ENCODE measurements around the gene LRRC8D. TPM values are rescaled to one million over a fixed set of nuclear protein-coding genes. Genes with fewer than 3 reads are reported as not detected.
"Not testable (repeated sequence)": the region's sequence is repeated elsewhere in the genome, so short reads cannot be mapped to it uniquely, and the experiment has no call there.

LRRC8D gene
- total and polyA plus RNA-seq, 2 of the 4 experiments (the other 2 are of a cell fraction) = 34.1 to 35.3 TPM

DNA sequence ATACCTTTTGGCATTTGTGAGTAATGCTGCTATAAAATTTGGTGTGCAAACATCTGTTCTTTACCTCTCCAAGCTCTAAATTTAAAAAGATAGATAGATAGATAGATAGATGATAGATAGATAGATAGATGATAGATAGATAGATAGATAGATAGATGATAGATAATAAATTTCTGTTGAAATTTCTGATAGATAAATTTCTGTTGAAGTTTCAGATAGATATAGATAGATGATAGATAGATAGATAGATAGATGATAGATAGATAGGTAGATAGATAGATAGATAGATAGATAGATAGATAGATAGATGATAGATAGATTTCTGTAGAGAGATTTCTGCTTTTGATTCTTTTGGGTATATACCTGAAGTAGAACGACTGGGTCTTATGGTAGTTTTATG is 44.7 kb upstream of the LRRC8D start:
- H2BK5ac ChIP-seq (ENCODE audit: low read depth, low read length, poor library complexity, severe bottlenecking); H3K4me2 ChIP-seq (ENCODE audit: low read depth, low read length); H3K56ac ChIP-seq (ENCODE audit: extremely low read depth, insufficient read depth, low read length); DNase-seq; H2BK120ac ChIP-seq (ENCODE audit: low read depth, low read length); H4K20me1 ChIP-seq (ENCODE audit: insufficient read depth, low read length); H3K27me3 ChIP-seq (ENCODE audit: control insufficient read depth, insufficient read depth, low read length); in situ Hi-C loops (cut with MboI; ENCODE audit: low sequenced_read_pairs); H3K9ac ChIP-seq (ENCODE audit: low read depth, low read length); dilution Hi-C loops (cut with HindIII; ENCODE audit: low sequenced_read_pairs, unreplicated experiment); POLR2A ChIA-PET (ENCODE audit: unreplicated experiment); H3K27ac ChIP-seq (ENCODE audit: insufficient read depth, low read length); H3K23ac ChIP-seq (ENCODE audit: low read depth, low read length); H3K9me1 ChIP-seq (ENCODE audit: insufficient read depth, low read length); H3K18ac ChIP-seq (ENCODE audit: low read depth, low read length); H3K4me1 ChIP-seq (ENCODE audit: control insufficient read depth, insufficient read depth, low read length); H3K36me3 ChIP-seq (ENCODE audit: control insufficient read depth, insufficient read depth, low read length); ATAC-seq (ENCODE audit: low read depth); H2AK5ac ChIP-seq (ENCODE audit: low read depth, low read length); H3K14ac ChIP-seq (replicated peaks; ENCODE audit: low read depth, low read length); H3K4ac ChIP-seq (ENCODE audit: low read depth, low read length); H4K5ac ChIP-seq (ENCODE audit: low read depth, low read length); H4K8ac ChIP-seq (ENCODE audit: low read depth in 2 of 2, low read length in 2 of 2); H2BK15ac ChIP-seq (ENCODE audit: low read depth, low read length); H3K4me3 ChIP-seq (ENCODE audit: insufficient read depth, low read depth, low read length); CTCF ChIA-PET; BruUV-seq (replicated peaks); H3K79me1 ChIP-seq (ENCODE audit: low read depth in 1 of 2, low read length in 2 of 2); intact Hi-C loops (cut with micrococcal nuclease); H2AFZ ChIP-seq (replicated peaks; ENCODE audit: low read length, poor library complexity); H2AK9ac ChIP-seq (replicated peaks; ENCODE audit: low read depth, low read length, poor library complexity); H2BK20ac ChIP-seq (ENCODE audit: low read depth, low read length); H4K91ac ChIP-seq (ENCODE audit: insufficient read depth, low read depth, low read length); H3K9me3 ChIP-seq (ENCODE audit: control insufficient read depth, insufficient read depth, low read length): not testable (repeated sequence)
- no CpG with 5 or more reads among the region's 1 CpG for WGBS, 2 experiments (ENCODE audit: extremely low coverage in 2 of 2, insufficient read length in 1 of 2)

GRCh38 chr1:89777271-89777670 is 43.6 kb upstream of the LRRC8D start:
- DNase-seq; H3K18ac ChIP-seq (ENCODE audit: low read depth, low read length); H3K4me3 ChIP-seq (ENCODE audit: insufficient read depth, low read depth, low read length); H2AFZ ChIP-seq (replicated peaks; ENCODE audit: low read length, poor library complexity); H3K27me3 ChIP-seq (ENCODE audit: control insufficient read depth, insufficient read depth, low read length); H2BK120ac ChIP-seq (ENCODE audit: low read depth, low read length); POLR2A ChIA-PET (ENCODE audit: unreplicated experiment); H3K79me1 ChIP-seq (ENCODE audit: low read depth in 1 of 2, low read length in 2 of 2); H3K23ac ChIP-seq (ENCODE audit: low read depth, low read length); H2AK9ac ChIP-seq (replicated peaks; ENCODE audit: low read depth, low read length, poor library complexity); H2BK5ac ChIP-seq (ENCODE audit: low read depth, low read length, poor library complexity, severe bottlenecking); dilution Hi-C loops (cut with HindIII; ENCODE audit: low sequenced_read_pairs, unreplicated experiment); H3K9me3 ChIP-seq (ENCODE audit: control insufficient read depth, insufficient read depth, low read length); CTCF ChIA-PET; H2BK20ac ChIP-seq (ENCODE audit: low read depth, low read length); intact Hi-C loops (cut with micrococcal nuclease); H2BK15ac ChIP-seq (ENCODE audit: low read depth, low read length); BruUV-seq (replicated peaks); H3K14ac ChIP-seq (replicated peaks; ENCODE audit: low read depth, low read length); H3K9ac ChIP-seq (ENCODE audit: low read depth, low read length); ATAC-seq (ENCODE audit: low read depth); H4K91ac ChIP-seq (ENCODE audit: insufficient read depth, low read depth, low read length); H3K9me1 ChIP-seq (ENCODE audit: insufficient read depth, low read length); in situ Hi-C loops (cut with MboI; ENCODE audit: low sequenced_read_pairs); H4K5ac ChIP-seq (ENCODE audit: low read depth, low read length); H3K4me2 ChIP-seq (ENCODE audit: low read depth, low read length); H3K4me1 ChIP-seq (ENCODE audit: control insufficient read depth, insufficient read depth, low read length); H4K20me1 ChIP-seq (ENCODE audit: insufficient read depth, low read length); H2AK5ac ChIP-seq (ENCODE audit: low read depth, low read length); H4K8ac ChIP-seq (ENCODE audit: low read depth in 2 of 2, low read length in 2 of 2); H3K56ac ChIP-seq (ENCODE audit: extremely low read depth, insufficient read depth, low read length); H3K27ac ChIP-seq (ENCODE audit: insufficient read depth, low read length); H3K36me3 ChIP-seq (ENCODE audit: control insufficient read depth, insufficient read depth, low read length); H3K4ac ChIP-seq (ENCODE audit: low read depth, low read length): not testable (repeated sequence)
- WGBS, 2 experiments (ENCODE audit: extremely low coverage in 2 of 2, insufficient read length in 1 of 2) = no CpG with 5 or more reads among the region's 2 CpGs
